MM.1S (cell line): ENCODE results near the gene CASP2.

Experiments used
- CTCF ChIP-seq: fragments of 300-600 bp; sonication (generic); IDR thresholded peaks from 2 replicates; pipeline ENCODE4 v1.5.1; 2016; ENCODE audit warnings: antibody characterized with exemption, low read length, mixed read lengths
- EZH2 ChIP-seq: fragments of 300-600 bp; sonication (generic); optimal IDR thresholded peaks from 2 replicates; pipeline ENCODE3; 2017; ENCODE audit warnings: low read depth, mild to moderate bottlenecking, antibody characterized with exemption, low read length, mixed read lengths

GRCh38 chr7:143292876-143293275 is 4.7 kb downstream of the CASP2 start:
- TF ChIP-seq CTCF (no peak), EZH2 (no peak)
